Natural killer cell treated with Interleukin-12 subunit alpha and Interleukin-12 subunit beta and Interleukin-15 and Interleukin-18, amount 100 ng/mL, for 72 hours (primary cell): ENCODE measurements around the gene SMAD6. TPM values are rescaled to one million over a fixed set of nuclear protein-coding genes. Genes with fewer than 3 reads are reported as not detected.
A peak's percentile ranks its signal among the peaks of the same experiment; 100 is the strongest.

Source experiments
- ATAC-seq, 2 donors: fragments of 150-1000 bp; cut with Tn5 transposase in 1 of 2; sonication (Bioruptor Pico), chemical (Tn5 transposase) in 1 of 2; 2 replicates each; pipeline ENCODE4 v1.10.0; 2021
- DNase-seq: peaks from one replicate; pipeline ENCODE4 v3.0.0; 2022; ENCODE audit warnings: low spot score
- H3K27ac Mint-ChIP-seq, 2 donors: 1 replicate in 1 of 2; 2 replicates in 1 of 2; pipeline ENCODE4 v1.8.0; 2022; ENCODE audit warnings: mixed read lengths in 2 of 2, mild to moderate bottlenecking in 1 of 2, moderate library complexity in 1 of 2
- H3K27me3 Mint-ChIP-seq, 2 donors: 1 replicate in 1 of 2; 2 replicates in 1 of 2; pipeline ENCODE4 v1.8.0; 2022; ENCODE audit warnings: mixed read lengths in 2 of 2
- H3K36me3 Mint-ChIP-seq: one replicate; pipeline ENCODE4 v1.8.0; 2022; ENCODE audit warnings: mixed read lengths
- H3K4me1 Mint-ChIP-seq, 2 donors: 1 replicate in 1 of 2; 2 replicates in 1 of 2; pipeline ENCODE4 v1.8.0; 2022; ENCODE audit warnings: low read depth in 2 of 2, mixed read lengths in 2 of 2, mild to moderate bottlenecking in 1 of 2
- H3K4me3 Mint-ChIP-seq: one replicate; pipeline ENCODE4 v1.8.0; 2022; ENCODE audit warnings: mixed read lengths
- H3K9me3 Mint-ChIP-seq: 2 replicates; pipeline ENCODE4 v1.8.0; 2022; ENCODE audit warnings: mixed read lengths
- total RNA-seq, 2 donors: library from RNA; stranded (reverse); gene quantifications; one replicate each; pipeline ENCODE4 v1.2.3, GENCODE V29; 2022

SMAD6 gene
- total RNA-seq, 2 donors from 2014 or later = 0.33 to 1.1 TPM

GRCh38 chr15:66797921-66798320 is 95.9 kb downstream of the SMAD6 start:
- Mint-ChIP-seq H3K9me3 (no peaks in the 10 kb centered on the region), H3K4me1 (peaks cover 0 to 4% of the 10 kb centered on the region in 2 donors), H3K36me3 (no peaks in the 10 kb centered on the region), H3K27me3 (peaks cover 8 to 16% of the 10 kb centered on the region in 2 donors), H3K27ac (no peak overlapping the region), H3K4me3 (no peak overlapping the region)
- no peak for ATAC-seq
- DNase-seq = no peak

GRCh38 chr15:66798426-66799061 is 96.5 kb downstream of the SMAD6 start:
- Mint-ChIP-seq H3K27ac (no peak overlapping the region), H3K36me3 (no peaks in the 10 kb centered on the region), H3K9me3 (no peaks in the 10 kb centered on the region), H3K4me3 (no peak overlapping the region), H3K27me3 (peaks cover 8 to 14% of the 10 kb centered on the region in 2 donors), H3K4me1 (peaks cover 0 to 4% of the 10 kb centered on the region in 2 donors)
- no peak for DNase-seq
- no peak for ATAC-seq

GRCh38 chr15:66799242-66799641 is 97.2 kb downstream of the SMAD6 start:
- ATAC-seq = no peak
- Mint-ChIP-seq H3K36me3 (no peaks in the 10 kb centered on the region), H3K27ac (no peak overlapping the region), H3K27me3 (peaks cover 8 to 14% of the 10 kb centered on the region in 2 donors), H3K9me3 (no peaks in the 10 kb centered on the region), H3K4me3 (no peak overlapping the region), H3K4me1 (peaks cover 0 to 4% of the 10 kb centered on the region in 2 donors)
- no peak for DNase-seq

DNA sequence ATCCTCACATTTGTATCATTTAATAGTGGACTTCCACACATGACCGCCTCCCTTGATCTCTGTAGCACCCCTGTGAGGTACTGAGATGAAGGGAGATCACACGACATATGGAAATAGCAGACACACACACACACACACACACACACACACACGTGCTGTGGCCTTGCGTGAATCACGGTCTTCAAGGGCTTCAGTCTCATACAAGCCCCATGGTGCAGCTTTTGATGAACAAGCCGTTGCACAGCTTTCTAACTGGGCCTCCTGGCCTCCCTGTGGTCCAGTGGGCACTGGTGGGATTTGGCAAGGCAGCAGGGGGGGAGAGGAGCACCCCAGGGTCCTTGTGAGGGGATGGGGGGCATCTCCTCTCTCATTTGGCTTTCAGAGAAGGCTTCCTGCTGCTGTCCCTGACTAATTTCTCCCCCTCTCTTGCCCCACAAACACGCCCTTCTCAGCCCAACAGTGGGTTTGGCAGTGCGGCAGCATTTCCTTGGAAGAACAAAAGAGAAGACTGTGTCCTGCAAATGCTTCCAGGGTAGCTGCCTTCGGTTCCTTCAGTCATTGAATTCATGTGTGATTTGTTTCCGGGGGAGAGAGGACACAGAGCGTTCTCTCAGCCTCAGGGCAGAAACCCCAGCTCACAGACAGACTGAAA is 98.7 kb downstream of the SMAD6 start:
- no peaks in the 10 kb centered on the region for H3K9me3 Mint-ChIP-seq
- no peaks in the 10 kb centered on the region for H3K36me3 Mint-ChIP-seq
- no peak overlapping the region for H3K27ac Mint-ChIP-seq
- H3K27me3 Mint-ChIP-seq = peaks cover 8 to 14% of the 10 kb centered on the region in 2 donors
- DNase-seq (no peak), ATAC-seq (no peak)
- H3K4me1 Mint-ChIP-seq = peaks cover 0 to 4% of the 10 kb centered on the region in 2 donors
- no peak overlapping the region for H3K4me3 Mint-ChIP-seq

GRCh38 chr15:66801266-66801665 is 99.2 kb downstream of the SMAD6 start:
- DNase-seq (no peak), ATAC-seq (no peak)
- peaks cover 4 to 13% of the 10 kb centered on the region in 2 donors for H3K27me3 Mint-ChIP-seq

GRCh38 chr15:66802025-66803001 is 100.3 kb downstream of the SMAD6 start:
- no peaks in the 10 kb centered on the region for H3K9me3 Mint-ChIP-seq
- no peaks in the 10 kb centered on the region for H3K36me3 Mint-ChIP-seq
- no peak for ATAC-seq
- H3K27me3 Mint-ChIP-seq = peaks cover 0 to 11% of the 10 kb centered on the region in 2 donors
- peak overlapping the region in 1 of 2 donors; percentile 53 for H3K27ac Mint-ChIP-seq
- peaks cover 0 to 4% of the 10 kb centered on the region in 2 donors for H3K4me1 Mint-ChIP-seq
- no peak for DNase-seq
- H3K4me3 Mint-ChIP-seq = no peak overlapping the region

More at GRCh38 chr15:66801266-66801665, 99.2 kb downstream of the SMAD6 start:
- Mint-ChIP-seq H3K4me3 (no peak overlapping the region), H3K9me3 (no peaks in the 10 kb centered on the region), H3K27ac (no peak overlapping the region), H3K36me3 (no peaks in the 10 kb centered on the region), H3K4me1 (peaks cover 0 to 4% of the 10 kb centered on the region in 2 donors)

GRCh38 chr15:66803182-66803729 is 101.2 kb downstream of the SMAD6 start:
- no peak overlapping the region for H3K4me3 Mint-ChIP-seq
- H3K9me3 Mint-ChIP-seq = no peaks in the 10 kb centered on the region
- no peaks in the 10 kb centered on the region for H3K36me3 Mint-ChIP-seq
- peaks cover 0 to 4% of the 10 kb centered on the region in 2 donors for H3K4me1 Mint-ChIP-seq
- DNase-seq = no peak
- no peak overlapping the region for H3K27ac Mint-ChIP-seq
- peaks cover 0 to 5% of the 10 kb centered on the region in 2 donors for H3K27me3 Mint-ChIP-seq
- peak; percentile 34 to 45 for ATAC-seq

DNA sequence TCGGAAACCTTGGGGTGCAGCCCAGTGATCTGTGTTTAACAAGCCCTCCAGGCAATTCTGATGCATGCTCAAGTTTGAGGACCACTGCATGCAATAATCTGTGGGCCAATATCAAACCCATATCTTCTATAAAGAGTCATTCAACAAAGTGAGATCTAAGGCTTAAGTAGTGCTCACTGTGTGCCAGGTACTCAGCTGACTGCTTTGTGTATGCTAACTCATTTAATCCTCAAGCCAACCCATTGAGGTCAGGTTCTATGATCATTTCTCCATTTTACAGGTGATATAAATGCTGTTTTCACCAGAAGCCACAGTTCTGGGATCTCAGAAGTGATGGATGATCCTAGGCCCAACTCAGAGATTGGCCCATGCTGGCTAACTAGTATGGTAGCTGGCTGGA is 101.7 kb downstream of the SMAD6 start:
- H3K36me3 Mint-ChIP-seq = no peaks in the 10 kb centered on the region
- ATAC-seq (no peak), DNase-seq (no peak)
- H3K4me1 Mint-ChIP-seq = peaks cover 0 to 4% of the 10 kb centered on the region in 2 donors
- no peaks in the 10 kb centered on the region for H3K9me3 Mint-ChIP-seq
- peaks cover 0 to under 1% of the 10 kb centered on the region in 2 donors for H3K27me3 Mint-ChIP-seq
- H3K27ac Mint-ChIP-seq = no peak overlapping the region
- no peak overlapping the region for H3K4me3 Mint-ChIP-seq

DNA sequence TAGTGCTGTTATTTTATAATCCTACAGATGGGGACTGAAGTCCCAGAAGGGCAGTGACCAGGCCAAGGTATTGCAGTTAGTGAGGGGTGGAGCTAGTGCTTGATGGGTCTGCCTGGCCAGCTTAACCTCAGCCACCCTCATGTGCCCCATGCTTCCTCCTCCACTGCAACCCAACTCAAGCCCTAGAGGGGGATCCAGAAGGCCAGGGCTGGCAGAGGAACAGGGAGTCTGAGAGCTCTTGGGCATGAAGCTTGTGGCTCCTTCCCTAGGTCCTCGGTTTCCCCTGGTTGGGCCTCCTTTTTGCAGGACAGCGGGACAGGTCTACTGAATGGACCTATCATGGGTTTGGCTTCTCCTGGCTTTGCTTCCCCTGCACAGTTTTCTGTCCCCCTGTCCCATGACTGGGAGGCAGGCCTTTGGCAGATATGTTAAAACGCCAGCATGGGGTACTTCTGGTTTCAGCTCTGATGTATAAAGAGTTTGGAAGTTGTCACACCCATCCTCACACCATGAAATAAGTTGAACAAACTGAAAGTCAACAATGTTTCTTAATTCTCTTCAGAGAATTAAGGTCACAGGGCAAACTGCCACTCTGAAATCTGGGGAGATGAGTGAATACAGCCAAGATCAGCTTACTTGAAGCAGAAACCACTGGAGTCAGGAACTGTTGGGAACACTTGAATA is 103.3 kb downstream of the SMAD6 start:
- ATAC-seq (peak in 1 of 2 donors; percentile 36), DNase-seq (no peak)
- Mint-ChIP-seq H3K27ac (no peak overlapping the region), H3K27me3 (peaks cover 9% of the 10 kb centered on the region in 2 donors), H3K4me3 (no peak overlapping the region), H3K36me3 (no peaks in the 10 kb centered on the region), H3K4me1 (peaks cover 0 to 4% of the 10 kb centered on the region in 2 donors), H3K9me3 (no peaks in the 10 kb centered on the region)

- DNase-seq (no peak), ATAC-seq (peak; percentile 32 to 43)
- Mint-ChIP-seq H3K27ac (no peak overlapping the region), H3K4me3 (no peak overlapping the region), H3K36me3 (no peaks in the 10 kb centered on the region), H3K27me3 (peaks cover 17 to 26% of the 10 kb centered on the region in 2 donors), H3K9me3 (peaks cover 3% of the 10 kb centered on the region), H3K4me1 (no peaks in the 10 kb centered on the region)
Measured at GRCh38 chr15:66808181-66808824, 106.3 kb downstream of the SMAD6 start.

DNA sequence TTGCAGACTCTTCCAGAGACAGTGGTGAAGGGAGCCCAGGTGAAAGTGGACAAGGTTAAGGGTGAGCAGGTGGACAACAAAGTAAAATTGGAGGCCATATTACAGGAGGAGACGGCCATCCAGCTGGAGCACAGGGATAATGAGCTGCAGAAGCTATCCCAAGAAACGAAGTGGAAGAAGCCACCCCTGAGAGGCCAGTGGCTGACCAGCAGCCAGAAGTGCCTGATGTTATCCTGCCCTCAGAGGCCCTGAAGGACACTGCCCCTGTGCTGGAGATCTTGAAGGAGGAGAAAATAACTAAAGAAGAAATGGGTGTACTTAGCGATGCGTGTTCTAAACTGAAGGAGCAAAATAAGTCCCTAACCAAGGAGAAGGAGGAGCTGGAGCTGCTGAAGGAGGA is 107.6 kb downstream of the SMAD6 start:
- Mint-ChIP-seq H3K9me3 (peaks cover 3% of the 10 kb centered on the region), H3K36me3 (no peaks in the 10 kb centered on the region), H3K4me1 (no peaks in the 10 kb centered on the region), H3K27me3 (peaks cover 20 to 26% of the 10 kb centered on the region in 2 donors), H3K27ac (no peak overlapping the region), H3K4me3 (no peak overlapping the region)
- DNase-seq (no peak), ATAC-seq (peak in 1 of 2 donors; percentile 15)

GRCh38 chr15:66815318-66815717 is 113.3 kb downstream of the SMAD6 start:
- Mint-ChIP-seq H3K27ac (no peak overlapping the region), H3K4me1 (no peaks in the 10 kb centered on the region), H3K4me3 (no peak overlapping the region), H3K9me3 (peaks cover 3% of the 10 kb centered on the region), H3K36me3 (no peaks in the 10 kb centered on the region), H3K27me3 (peaks cover 16 to 17% of the 10 kb centered on the region in 2 donors)
- no peak for DNase-seq
- ATAC-seq = no peak
